Stimulated activated CD8-positive, alpha-beta memory T cell treated with anti-CD3 and anti-CD28 coated beads, Interleukin-2, amount 100 ng/mL, for 1 hour (primary cell): ENCODE measurements around the gene LSM14B.
"Not testable (repeated sequence)": the region's sequence is repeated elsewhere in the genome, so short reads cannot be mapped to it uniquely, and the experiment has no call there.

Experiments used
- DNase-seq, 2 donors: peaks; one replicate each; pipeline ENCODE4 v3.0.0-alpha.2; 2020; ENCODE audit warnings: low read depth in 2 of 2

LSM14B gene

DNA sequence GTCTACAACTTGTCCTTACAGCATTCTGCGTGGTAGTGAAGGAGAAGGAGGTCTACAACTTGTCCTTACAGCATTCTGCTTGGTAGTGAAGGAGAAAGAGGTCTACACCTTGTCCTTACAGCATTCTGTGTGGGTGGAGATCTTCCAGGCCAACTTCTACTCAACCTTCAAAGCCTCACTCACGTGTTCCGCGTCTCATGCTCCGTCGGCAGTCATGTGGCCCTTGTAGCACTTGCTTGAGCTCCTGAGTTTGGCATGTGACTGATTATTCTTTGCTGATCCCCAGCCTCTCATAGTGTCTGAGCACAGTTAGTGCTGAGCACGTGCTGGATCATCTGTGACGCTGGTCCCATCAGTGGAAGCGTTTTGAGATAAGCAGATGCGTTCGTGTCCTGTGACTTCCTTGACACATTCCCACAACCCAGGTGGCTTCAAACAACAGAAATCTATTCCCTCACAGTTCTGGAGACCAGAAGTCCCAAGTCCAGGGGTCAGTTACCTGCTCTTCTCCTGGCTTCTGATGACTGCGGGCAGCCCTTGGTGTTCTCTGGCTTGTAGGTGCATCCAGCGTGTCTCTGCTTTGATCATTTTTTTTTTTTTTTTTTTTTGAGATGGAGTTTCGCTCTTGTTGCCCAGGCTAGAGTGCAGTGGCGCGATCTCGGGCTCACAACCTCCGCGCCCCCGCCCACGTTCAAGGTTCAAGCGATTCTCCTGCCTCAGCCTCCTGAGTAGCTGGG, 23.9 kb downstream of the LSM14B start:
- no peak for DNase-seq

DNA sequence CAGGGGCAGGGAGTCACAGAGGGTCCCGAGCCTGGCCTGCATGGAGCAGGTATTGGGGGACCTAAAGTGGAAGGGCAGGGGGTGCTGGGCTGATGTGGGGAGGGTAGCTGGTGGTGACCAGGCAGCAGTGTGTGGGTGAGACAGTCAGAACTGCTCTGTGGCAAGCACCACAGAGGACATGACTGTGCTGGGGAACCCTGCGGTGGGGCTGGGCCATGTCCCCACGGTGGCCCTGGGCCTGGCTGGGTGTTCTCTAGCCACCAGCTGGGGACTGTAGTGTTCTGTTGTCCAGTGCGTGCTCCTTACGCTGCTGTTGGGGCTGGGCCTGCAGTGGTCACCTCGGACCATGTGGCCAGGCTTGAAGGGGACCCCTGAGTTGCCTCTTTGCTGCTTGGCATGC, 24.9 kb downstream of the LSM14B start:
- DNase-seq = no peak

DNA sequence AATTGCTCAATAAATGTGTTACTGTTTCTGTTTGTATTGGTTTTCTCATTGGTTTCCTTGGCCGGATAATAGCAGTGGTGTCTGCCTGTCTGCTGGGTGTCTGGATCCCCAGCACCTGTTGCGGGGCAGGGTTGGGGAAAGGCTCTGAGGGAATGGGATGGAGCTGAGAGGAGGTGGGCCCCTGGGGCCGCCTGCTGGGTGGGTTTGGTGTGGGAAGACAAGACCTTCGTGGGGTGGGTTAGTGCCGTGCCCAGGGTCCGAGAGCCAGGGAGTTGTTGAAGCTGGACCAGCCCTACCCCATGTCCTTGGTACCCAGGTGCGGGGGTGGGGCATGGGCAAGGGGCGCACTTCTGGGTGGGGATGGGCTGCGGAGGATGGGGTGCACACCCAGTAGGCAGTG, 25.3 kb downstream of the LSM14B start:
- DNase-seq = no peak

DNA sequence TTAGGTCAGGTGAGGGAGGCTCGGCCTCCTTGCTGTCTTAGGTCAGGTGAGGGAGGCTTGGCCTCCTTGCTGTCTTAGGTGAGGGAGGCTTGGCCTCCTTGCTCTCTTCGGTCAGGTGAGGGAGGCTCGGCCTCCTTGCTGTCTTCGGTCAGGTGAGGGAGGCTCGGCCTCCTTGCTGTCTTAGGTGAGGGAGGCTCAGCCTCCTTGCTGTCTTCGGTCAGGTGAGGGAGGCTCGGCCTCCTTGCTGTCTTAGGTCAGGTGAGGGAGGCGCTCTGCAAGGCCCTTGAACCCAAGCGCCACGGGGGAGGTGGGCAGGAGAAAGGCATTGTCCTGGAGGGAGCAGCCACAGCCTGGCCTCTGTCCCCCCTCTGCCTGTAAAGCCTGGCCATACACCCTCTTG, 26.1 kb downstream of the LSM14B start:
- not testable (repeated sequence) for DNase-seq

DNA sequence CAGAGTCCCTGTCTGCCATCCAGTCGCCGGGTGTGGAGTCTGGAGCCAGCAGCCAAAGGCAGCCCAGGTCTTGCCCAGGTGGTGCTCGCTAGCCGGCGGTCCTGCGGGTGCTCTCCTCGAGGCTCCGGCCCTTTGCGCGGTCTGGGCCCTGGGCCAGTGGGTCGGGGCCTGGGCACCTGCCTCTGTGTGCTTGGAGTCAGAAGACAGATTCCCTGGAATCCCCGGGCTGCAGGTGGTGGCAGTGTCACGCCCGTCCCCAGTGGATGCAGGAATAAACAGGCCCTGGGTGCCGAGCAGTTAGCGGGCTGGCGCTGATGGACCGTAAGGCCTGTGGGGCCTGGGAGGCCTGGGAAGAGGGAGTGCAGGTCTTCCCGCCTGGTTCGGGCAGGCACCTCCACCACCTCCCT, 26.6 kb downstream of the LSM14B start:
- no peak for DNase-seq

DNA sequence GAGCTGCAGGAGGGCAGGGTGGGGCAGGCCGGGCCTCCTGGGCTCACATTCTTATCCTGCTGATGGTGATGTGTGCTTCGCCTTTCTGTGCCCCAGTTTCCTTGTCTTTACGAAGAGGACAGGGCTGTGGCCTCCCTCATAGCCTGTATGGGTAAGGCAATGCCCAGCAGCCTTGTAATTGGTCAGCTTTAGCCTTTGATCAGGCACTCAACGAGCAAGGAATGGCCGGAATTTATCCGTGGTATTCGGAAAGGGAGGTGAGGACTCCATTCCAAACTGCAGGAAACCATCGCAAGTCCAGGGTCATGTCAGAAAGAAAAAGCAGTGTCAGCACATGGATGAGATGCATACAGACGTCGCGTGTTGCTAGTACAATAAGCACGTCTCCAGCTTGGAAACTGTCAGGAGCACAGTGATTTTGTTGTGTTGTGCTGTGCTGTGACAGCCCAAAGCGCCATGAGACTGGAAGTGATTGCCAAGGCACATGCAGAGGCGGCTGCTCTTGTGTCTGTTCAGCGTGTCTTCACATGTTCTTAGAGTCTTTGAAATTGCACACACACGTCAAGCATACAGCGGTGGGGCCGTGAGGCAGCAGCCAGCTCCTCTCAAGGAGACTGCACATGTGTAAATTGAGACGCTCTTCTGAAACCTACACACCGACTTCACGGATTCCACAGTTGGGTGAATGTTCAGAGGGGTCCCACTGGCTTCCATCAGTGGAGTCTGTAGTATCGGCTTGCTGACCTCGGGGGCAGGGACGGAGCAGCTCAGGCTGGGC, 27.4 kb downstream of the LSM14B start:
- no peak for DNase-seq

DNA sequence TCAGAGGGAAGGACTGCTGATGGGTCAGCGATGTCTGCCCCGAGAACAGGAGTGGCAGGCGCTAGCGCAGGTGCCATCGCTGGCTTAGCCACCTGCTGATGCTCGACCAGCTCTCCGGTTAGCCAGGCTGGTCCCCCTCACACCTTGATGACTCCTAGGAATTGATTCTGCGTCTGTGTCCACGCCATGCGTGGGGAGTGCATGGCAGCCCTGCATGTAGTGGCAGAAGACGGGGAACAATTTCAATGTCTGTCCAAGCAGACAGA, 28.0 kb downstream of the LSM14B start:
- DNase-seq = no peak

DNA sequence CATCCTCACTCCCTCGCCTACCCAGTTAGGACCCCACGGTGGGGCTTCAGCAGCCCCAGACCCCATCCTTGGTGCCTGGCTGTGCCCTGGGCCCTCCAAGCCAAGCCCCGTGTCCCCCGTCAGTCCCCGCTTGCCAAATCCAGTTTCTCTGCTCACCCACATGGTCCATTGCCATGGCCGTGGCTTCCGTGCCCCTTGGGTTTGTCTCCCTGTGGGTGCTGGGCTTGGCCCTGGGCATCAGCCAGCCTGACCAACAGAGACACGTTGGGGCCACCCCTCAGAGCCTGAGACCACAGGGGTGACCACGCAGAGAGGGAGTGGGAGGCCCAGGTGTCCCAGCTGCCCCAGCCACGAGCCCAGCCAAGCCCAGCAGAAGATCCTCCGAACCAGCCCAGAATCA, 28.9 kb downstream of the LSM14B start:
- no peak for DNase-seq

DNA sequence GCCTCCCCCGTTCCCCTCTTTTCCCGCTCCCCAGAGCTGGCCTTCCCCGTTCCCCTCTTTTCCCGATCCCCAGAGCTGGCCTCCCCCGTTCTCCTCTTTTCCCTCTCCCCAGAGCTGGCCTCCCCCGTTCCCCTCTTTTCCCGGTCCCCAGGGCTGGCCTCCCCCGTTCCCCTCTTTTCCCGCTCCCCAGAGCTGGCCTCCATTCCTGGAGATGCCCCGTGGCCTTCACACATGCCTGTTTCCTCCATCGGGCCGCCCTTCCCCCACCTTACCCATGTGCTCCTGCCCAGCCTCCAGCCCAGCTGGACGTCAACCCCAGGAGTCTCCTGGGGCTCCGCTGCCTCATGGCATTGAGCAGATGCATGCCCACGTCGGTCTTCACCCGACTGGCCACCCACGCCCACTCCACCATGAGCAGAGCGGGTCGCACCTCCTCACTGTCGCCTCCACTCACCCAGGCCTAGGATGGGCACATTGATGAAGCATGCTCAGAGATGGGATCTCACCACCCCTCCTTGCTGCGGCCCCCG, 29.6 kb downstream of the LSM14B start:
- no peak for DNase-seq

DNA sequence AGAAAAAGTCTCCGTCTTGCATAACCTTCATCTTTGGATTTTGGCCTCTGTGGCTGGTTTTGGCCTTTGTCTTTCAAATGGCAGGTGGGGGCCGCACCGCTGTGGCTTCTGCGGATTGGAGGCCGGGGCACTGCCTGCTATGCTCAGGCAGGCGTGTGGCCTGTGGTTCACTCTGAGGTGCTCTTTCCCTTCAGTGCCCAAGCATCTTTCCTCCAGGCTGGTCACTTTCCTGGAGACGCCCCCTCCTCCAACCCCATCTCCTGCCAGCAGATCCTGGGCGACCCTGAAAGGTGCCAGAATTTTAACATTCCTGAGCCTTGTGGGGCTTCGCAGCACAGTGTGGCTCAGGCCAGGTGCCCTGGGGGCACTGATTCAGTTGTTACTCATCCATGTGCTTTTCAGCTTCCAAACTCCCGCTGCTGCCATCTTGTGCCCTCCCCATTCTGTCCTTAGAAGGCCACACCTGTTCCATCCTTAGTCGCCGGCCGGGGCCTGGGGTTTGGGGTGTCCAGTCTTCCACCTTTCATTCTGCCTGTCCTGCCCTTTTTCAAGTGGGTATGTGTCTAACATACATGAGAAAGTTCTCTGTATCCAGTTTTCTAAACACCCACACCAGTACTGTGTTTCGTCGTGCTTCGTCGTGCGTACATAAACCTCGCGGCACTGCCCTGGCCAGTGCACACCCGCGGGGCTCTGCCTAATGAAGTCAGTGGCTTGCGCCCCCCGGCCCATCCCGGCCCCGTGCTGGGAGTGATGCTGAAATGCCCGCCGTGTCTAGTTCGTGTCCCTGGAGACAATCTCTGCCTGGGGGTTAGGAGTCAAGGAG, 33.4 kb downstream of the LSM14B start:
- DNase-seq = no peak

DNA sequence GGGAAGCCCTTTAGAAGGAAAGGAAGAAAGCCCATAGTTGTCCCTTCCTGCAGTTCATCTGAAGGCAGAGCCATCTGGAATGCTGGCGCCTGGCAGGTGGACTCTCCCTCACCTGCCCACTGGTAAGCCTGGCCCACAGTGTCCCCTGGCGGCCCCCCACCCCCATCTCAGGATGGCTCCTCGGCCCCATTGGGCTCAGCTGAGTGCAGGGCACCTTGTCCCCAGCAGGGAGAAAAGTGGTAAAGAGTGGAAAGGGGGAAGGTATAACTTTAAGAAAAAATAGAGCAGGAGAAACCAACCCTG, 33.9 kb downstream of the LSM14B start:
- DNase-seq = no peak

DNA sequence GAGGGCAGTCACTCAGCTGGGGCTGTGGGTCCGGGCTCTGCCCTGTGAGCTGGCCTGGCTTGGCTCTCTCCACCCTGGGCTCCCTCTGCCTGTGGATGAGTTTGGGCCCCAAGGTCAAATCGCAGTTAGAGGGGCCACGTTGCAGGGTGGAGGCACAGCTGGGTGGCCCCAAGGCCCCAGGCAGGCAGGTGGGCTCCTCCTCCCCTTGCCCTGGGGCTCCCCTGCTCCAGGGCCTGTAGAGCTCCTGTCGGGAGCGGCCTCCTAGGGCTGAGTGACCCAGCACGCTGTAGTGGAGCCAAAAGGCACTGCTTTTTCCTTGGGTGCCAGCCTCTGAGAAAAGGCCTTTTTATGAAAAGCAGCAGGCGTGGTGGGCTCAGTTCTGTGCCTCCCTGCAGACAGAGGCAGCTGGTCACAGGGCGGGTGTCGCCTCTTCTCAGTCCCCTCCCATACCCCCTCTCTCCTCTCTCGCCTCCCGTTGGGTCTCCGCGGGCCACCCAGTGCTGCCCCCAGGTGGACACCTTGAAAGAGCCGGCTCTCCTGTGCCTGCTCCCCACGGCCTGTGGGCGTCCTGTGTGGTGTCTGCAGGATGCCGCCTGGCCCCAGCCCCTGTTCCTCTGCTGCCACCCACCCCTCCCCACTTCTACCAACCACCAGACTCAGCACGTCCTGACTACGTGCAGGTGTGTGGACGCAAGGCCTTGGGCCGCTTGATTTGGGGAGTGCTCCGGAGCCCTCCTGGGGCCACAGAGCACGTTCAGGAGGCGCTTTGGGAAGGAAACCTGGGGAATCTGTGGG, 34.5 kb downstream of the LSM14B start:
- DNase-seq = peak in 1 of 2 donors; percentile 54

DNA sequence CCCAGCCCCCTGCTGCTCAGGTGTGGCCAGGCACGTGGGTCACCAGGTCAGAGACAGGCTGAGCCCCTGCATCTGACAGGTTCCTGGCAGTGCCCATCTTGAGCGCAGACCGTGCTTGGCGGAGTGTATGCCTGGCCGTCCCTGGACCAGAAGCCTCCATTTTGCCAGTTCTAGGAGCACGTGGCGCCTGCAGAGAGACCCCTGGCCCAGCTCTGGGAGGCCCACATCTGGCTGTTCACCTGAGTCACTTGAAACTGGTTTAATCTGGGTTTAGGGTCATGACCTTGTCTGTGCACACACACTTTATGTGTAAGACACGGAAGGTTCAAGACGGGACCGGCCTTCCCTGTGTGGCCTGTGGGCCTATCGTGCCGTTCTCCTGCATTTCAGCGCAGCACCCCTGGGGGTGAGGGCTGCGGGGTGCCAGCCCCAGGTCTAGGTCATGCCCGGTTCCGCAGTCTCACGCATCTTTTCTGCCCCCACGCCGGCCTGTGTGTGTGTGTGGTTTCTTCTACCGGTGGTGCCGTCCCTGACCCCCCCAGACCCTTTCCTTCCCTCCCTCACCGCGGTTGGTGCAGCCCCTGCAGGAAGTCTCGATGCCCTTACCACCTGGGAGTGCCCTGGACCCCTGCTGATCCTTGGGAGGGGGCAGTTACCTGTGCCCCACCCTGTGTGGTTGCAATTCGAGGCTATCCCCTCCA, 35.3 kb downstream of the LSM14B start:
- DNase-seq = no peak

DNA sequence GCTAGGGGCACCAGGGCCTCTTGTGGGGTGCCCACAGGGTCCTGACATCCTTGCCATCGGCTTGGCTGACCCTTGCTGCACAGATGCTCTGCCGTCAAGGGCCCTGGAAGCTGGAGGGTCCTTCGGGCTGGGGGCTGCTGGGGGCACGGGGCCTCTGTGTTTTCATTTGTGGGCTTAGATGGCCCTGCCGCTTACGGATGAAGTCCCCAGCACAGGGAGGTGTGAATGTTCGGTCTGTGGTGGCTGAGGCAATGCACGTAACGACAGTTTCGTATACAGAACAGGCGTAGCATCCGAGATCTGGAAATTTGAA, 35.8 kb downstream of the LSM14B start:
- no peak for DNase-seq

DNA sequence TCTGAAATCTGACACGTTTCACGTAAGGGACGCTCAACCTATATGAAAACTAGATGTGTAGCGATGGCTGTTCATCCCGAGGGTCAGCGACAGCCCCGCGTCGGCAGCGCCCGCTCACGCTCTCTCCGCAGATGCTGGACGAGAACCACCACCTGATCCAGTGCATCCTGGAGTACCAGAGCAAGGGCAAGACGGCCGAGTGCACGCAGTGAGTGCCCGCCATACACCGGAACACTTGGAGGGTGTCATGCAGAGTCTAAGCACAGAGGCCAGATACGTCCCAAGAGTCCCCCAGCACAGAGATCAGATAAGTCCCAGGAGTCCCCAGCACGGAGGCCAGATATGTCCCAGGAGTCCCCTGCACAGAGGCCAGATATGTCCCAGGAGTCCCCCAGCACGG, 36.3 kb downstream of the LSM14B start:
- DNase-seq = no peak

DNA sequence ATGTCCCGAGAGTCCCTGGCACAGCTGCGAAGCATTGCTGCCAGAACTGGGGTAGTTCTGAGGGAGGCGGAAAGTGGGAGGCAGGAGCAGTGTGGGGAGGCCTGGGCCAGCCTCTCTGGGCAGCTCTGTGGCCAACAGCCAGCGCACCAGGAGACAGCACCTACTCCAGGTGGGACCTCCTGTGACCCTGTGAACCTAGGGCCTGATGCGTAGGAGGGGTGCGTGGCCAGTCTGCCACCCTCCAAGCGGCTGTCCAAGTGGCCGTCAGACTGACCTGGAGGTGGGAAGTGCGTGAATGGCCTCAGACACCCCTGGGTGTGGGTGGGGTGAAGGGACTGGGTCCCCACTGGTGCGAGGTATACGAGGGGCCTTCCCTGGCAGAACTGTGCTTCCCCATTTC, 36.8 kb downstream of the LSM14B start:
- DNase-seq = no peak

DNA sequence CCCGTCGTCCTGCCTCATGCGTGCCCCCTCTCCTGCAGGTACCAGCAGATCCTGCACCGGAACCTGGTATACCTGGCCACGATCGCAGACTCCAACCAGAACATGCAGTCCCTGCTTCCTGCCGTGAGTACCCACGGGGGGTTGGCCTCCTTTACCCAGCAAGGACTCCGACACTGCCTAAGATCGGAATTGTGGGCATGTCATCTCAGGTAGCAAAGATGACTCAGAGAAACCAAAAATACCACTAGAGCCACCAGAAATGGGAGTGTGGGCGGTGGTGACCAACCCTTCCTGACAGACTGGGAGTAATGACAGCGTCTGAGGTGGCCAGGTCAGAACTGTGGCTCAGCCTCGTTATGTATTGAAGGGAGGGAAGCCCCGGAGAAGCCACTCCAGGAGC, 37.6 kb downstream of the LSM14B start:
- no peak for DNase-seq

DNA sequence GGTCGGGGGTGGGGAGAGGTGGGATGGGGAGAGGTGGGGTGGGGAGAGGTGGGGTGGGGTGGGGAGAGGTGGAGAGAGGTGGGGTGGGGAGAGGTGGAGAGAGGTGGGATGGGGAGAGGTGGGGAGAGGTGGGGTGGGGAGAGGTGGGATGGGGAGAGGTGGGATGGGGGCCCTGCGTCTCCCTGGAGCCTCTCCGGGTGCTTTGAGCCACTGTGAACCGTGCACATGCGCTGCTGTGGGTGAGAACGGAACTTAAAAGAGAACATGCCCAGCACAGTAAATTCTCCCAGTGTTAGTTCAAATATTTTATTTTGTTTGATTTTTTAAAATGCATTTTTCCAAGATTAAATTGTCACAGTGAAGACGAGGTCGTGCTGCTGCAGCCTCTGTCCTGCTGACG, 38.0 kb downstream of the LSM14B start:
- DNase-seq = no peak

DNA sequence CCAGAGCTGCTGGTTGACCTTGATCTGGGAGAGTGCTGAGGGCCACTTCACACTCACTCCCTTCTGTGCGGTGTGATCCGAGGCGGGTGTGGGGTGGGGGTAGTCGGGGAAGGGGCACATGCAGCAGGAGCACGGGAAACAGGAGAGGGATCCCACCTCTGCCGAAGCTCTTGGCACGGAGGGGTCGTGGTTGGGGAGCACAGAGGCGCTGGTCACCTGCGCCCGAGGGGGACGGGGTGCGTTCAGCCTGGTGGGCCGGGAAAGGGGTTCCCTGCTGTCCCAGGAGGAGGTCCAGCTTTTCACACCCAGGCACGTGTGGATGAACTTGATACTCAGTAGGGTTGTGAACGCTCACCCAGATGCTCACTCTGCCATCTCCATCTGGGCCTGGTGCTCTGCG, 38.6 kb downstream of the LSM14B start:
- DNase-seq = no peak

DNA sequence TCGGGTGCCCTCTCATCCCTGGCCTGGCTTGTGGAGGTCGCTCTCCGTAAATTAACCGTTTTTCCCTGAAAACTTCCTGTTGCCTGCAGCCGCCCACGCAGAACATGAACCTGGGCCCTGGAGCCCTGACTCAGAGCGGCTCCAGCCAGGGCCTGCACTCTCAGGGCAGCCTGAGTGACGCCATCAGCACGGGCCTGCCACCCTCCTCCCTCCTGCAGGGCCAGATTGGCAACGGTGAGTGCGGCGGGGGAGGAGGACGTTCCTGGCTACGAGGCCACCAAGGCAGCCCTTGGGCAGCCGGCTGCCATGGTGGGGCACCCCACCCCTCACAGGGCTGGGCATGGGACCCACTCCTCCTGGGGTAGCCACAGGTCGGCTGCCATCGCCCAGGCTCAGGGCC, 39.1 kb downstream of the LSM14B start:
- no peak for DNase-seq

DNA sequence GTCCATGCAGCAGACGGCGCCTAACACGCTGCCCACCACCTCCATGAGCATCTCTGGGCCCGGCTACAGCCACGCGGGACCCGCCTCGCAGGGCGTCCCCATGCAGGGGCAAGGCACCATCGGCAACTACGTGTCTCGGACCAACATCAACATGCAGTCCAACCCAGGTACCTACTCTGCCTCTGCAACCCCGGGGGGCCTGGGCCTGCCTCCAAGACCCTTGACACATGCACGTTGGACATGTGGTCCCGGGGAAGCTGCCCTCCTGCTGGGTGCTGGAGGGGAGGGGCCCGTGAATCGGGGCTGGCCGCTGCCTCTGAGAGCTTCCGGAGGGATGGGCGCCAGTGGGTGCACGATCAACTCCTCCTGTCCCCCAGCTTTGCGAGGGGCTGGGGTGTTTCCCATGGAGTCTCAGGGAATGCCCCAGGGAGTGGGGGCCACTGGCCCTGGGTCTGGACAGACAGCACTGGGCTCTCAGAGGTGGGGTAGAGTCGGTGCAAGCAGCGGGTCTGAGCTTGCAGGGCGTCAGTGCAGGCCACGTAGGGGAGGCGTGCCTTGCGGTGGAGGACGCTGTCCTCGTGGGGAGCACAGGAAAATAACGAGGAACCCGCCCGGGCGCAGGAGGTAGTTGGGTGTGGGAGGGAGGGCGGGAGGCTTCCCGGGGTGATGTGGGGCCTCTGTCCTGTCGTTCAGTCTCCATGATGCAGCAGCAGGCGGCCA, 40.6 kb downstream of the LSM14B start:
- DNase-seq = no peak
